ENCODE measurements around the gene SLC1A5.
"Not testable (repeated sequence)": the region's sequence is repeated elsewhere in the genome, so short reads cannot be mapped to it uniquely, and the experiment has no call there.

SLC1A5 gene

DNA sequence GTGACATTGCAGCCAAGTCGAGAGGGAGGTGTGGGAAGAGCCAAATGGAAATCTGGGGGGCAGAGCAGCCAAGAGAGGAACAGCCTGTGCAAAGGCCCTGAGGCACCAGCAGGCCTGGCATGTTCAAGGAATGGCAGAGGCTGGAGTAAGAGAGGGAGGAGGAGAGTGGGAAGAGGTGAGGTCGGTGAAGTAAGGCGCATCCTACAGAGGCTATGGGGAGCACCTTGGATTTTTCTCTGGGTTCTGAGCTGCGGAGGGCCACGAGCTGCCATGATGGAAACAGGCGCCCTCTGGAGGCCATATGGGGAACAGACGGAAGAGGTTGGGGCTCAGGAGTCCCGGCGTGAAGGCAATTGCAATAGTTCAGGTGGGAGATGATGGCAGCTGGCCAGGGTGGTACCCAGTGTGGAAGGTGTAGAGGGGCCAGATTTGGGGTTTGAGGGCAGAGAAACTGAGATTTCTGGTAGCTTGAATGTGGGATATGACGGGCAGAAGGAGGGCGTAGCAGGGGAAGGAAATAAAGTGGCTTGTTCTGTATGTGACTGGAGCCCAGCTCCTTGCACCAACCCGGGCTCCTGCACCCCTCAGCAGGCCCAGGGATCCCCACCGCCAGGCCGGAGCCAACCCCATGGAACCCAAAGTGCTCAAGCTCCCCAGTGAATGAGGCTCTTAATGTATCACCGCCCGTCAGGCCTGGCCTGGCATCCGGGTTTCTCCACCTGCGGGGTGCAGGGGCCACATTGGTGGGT, 21.7 kb downstream of the SLC1A5 start:
- DNase-seq, result peak in 2 of 4 experiments; percentile 14 to 31

DNA sequence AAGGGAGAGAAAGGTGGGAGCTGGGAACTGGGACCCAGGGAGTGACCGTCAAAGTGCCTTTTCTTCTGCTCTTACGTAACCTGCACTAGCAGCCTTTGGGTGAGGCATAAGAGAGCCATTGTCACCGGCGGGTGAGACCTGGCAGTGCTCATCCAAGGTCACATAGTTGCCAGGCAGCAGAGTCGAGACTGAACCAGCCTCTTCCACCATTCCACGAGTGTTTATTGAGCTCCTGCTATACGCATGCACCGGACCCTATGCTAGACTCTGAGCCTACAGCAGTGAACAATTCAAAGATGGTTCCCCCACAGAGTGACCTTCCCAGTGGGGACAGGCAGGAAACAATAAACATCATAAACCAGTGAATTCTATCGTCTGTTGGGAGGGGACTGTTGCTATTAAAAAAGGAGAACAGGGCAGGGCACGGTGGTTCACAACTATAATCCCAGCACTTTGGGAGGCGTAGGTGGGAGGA, 23.5 kb downstream of the SLC1A5 start:
- DNase-seq, result no peak

DNA sequence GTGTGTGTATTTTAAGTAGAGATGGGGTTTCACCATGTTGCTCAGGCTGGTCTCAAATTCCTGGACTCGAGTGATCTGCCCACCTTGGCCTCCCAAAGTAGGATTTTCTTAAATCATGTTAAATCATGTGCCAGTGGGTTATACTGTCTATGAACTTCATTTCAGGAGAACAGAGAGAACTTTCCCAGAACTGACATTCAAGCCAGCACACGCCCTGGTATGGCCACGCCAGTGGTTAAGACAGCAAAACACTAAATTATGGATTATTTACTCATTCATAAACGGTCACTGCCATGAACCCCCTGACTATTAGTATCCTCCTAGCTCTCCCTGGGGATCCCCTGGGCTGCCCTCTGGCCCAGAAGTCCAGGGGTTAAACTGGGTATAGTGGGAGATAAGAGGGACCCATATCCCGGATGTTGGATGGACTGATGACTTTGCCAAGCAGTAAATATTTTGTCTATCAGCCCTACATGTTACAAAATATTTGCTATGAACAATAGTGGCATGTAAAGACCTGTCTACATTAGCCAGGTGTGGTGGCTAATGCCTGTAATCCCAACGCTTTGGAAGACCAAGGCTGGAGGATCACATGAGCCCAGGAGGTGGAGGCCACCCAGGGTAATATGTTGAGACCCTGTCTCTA, 26.0 kb downstream of the SLC1A5 start:
- no peak for DNase-seq

DNA sequence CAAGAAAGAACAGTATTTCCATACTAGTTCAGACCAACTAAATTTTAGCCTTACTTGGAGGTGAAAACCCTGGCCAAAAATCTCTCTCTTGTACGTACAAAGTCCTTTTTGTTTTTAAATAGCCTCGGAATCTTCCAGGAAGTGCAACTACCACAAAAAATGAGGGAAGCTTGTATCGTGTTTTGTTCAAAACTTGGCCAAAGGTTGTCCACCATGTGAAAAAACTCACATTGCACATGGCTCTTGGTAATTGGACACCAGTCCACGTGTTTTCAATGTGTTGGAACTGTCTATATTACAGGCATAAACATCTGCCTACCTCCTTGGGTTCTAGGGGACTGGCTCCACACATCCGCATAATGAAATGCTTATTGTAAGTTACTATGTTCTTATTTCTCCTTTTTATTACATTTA, 27.0 kb downstream of the SLC1A5 start:
- no peak for DNase-seq

DNA sequence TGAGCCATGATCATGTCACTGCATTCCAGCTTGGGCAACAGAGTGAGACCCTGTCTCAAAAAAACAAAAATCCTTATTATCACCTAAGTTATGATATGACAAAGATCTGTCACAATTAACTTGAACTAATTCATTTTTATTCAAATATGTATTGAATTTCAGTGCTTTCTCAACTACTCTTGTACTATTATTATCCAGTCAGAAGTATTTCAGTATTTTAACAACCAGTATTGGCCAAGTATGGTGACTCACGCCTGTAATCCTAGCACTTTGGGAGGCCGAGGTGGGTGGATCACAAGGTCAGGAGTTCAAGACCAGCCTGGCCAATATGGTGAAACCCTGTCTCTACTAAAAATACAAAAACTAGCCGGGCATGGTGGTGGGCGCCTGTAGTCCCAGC, 27.5 kb downstream of the SLC1A5 start:
- DNase-seq, result not testable (repeated sequence)

DNA sequence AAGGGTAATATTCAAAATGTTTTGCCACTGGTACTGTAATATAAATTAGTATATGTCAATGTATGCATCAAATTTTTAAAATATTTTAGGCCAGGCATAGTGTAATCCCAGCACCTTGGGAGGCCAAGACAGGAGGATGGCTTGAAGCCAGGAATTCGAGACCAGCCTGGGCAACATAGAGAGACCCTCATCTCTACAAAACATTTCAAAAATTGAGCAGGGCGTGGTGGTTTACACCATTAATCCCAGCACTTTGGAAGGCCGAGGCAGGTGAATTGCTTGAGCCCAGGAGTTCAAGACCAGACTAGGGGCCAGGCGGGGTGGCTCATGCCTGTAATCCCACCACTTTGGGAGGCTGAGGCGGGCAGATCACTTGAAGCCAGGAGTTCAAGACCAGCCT, 28.0 kb downstream of the SLC1A5 start:
- DNase-seq, result no peak

DNA sequence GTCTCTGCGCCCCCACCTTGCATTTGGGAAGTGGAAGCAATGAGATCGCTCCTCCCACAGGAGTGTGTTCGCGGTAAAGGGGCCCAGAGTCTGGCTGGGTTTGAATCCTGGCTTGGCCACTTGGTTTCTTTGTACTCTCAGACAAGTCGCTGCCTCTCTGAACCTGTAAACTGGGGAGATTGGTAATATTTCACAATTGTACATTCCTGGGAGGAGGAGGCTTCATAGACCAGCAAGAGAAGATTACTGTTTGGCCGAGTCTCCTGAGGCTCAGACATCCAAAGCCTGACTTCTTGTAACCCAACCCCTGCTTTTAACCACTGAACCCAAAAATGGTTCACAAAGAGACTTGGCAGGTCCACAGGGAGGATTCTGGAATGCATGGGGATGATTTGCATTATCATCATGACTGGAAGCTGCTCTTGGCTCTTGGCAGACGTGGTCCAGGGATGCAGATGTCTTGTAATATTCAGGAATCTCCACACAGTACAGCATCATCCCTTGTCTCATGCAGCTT, 28.5 kb downstream of the SLC1A5 start:
- DNase-seq, result no peak

DNA sequence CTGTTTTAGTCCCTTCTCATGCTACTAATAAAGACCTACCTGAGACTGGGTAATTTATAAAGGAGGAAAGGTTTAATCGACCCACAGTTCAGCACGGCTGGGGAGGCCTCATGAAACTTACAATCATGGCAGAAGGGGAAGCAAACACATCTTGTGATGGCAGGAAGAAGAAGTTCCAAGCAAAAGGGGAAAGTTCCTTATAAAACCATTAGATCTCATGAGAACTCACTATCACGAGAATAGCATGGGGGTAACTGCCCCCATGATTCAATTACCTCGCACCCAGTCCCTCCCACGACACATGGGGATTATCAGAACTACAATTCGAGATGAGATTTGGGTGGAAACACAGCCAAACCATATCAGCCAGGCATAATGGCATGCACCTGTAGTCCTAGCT, 29.2 kb downstream of the SLC1A5 start:
- DNase-seq, result no peak

DNA sequence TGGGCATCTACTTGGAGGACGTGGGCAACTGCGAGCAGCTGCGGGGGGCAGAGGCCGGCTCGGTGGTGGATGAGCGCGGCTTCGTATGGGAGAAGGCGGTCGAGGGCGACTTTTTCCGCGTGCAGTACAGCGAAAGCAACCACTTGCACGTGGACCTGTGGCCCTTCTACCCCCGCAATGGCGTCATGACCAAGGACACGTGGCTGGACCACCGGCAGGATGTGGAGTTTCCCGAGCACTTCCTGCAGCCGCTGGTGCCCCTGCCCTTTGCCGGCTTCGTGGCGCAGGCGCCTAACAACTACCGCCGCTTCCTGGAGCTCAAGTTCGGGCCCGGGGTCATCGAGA, 31.9 kb downstream of the SLC1A5 start:
- DNase-seq, result no peak

DNA sequence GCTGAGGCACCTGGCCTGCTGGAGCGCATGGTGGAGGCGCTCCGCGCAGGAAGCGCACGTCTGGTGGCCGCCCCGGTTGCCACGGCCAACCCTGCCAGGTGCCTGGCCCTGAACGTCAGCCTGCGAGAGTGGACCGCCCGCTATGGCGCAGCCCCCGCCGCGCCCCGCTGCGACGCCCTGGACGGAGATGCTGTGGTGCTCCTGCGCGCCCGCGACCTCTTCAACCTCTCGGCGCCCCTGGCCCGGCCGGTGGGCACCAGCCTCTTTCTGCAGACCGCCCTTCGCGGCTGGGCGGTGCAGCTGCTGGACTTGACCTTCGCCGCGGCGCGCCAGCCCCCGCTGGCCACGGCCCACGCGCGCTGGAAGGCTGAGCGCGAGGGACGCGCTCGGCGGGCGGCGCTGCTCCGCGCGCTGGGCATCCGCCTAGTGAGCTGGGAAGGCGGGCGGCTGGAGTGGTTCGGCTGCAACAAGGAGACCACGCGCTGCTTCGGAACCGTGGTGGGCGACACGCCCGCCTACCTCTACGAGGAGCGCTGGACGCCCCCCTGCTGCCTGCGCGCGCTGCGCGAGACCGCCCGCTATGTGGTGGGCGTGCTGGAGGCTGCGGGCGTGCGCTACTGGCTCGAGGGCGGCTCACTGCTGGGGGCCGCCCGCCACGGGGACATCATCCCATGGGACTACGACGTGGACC, 32.4 kb downstream of the SLC1A5 start:
- no peak for DNase-seq

DNA sequence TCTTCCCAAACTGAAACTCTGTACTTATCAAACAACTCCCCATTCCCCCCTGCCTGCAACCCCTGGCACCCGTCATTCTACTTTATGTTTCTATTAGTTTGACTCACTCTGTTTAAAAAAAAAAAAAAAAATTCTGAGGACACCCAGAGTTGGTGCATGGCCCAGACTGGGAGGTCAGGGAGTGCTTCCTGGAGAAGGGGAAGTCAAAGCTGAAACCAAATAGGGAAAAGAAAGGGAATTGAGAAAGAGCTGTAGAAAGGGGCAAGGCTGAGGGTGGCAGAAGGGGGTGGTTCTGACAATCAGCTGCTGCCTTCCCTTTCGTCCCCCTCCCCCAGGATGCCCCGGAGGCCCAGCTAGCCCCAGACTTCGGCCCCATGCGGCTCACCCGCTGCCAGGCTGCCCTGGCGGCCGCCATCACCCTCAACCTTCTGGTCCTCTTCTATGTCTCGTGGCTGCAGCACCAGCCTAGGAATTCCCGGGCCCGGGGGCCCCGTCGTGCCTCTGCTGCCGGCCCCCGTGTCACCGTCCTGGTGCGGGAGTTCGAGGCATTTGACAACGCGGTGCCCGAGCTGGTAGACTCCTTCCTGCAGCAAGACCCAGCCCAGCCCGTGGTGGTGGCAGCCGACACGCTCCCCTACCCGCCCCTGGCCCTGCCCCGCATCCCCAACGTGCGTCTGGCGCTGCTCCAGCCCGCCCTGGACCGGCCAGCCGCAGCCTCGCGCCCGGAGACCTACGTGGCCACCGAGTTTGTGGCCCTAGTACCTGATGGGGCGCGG, 33.1 kb downstream of the SLC1A5 start:
- no peak for DNase-seq

DNA sequence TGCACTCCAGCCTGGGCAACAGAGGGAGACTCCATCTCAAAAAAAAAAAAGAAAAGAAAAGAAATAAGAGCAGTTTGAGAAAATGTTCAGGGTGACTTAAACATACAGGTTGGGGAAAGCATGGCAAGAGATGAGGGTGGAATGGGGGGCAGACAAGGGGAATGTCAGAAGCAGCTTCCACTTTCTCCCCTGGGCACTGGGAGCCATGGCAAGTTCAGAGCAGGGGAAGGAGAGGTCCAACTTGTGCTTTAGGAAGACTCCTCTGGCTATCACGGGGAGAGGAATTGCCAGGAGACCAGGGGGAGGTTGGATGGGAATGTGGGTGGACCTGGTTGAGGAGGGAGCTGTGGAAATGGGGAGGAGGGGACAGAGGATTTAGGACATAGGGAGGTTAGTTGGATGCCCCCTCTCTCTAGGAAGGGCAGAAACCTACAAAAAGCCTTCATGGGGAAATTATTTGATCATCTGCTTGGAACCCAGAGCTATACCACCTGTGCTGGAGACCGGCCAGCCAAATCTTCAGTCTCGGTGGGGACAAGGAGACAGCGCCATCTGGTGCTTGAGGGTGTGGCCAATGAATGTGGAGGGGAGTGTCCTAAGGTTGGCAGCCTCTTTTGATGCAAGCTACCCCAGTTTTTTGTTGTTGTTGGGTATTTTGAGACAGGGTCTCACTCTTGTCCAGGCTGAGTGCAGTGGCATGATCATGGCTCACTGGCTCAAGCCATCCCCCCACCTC, 34.8 kb downstream of the SLC1A5 start:
- DNase-seq, result peak in 3 of 4 experiments; percentile 12 to 53 (median 43)

DNA sequence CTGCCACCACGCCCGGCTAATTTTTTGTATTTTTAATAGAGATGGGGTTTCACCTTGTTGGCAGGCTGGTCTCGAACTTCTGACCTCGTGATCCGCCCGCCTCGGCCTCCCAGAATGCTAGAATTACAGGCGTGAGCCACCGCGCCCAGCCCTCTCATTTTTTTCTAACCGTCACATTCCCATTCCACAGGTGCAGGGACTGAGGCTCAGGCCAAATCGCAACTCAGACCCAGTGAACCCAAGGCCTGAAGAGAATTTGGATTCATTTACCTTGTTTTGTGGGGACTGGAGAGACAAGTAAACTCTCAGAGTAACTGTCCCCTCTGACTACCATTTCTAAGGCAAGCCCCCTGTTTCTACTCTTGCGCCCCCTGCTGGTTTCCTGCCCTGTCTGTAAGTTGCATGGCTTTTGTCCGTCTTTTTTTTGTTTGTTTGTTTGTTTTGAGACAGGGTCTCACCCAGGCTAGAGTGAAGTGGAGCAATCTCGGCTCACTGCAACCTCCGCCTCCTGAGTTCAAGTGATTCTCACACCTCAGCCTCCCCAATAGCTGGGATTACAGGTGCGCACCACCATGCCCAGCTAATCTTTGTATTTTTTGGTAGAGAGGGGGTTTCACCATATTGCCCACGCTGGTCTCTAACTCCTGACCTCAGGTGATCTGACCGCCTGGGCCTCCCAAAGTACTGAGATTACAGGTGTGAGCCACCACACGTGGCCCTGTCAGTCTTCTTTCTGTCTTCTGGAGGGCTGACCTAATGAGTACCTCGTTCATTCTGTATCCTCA, 39.9 kb downstream of the SLC1A5 start:
- DNase-seq, result peak in 3 of 4 experiments; percentile 53 to 66 (median 60)

DNA sequence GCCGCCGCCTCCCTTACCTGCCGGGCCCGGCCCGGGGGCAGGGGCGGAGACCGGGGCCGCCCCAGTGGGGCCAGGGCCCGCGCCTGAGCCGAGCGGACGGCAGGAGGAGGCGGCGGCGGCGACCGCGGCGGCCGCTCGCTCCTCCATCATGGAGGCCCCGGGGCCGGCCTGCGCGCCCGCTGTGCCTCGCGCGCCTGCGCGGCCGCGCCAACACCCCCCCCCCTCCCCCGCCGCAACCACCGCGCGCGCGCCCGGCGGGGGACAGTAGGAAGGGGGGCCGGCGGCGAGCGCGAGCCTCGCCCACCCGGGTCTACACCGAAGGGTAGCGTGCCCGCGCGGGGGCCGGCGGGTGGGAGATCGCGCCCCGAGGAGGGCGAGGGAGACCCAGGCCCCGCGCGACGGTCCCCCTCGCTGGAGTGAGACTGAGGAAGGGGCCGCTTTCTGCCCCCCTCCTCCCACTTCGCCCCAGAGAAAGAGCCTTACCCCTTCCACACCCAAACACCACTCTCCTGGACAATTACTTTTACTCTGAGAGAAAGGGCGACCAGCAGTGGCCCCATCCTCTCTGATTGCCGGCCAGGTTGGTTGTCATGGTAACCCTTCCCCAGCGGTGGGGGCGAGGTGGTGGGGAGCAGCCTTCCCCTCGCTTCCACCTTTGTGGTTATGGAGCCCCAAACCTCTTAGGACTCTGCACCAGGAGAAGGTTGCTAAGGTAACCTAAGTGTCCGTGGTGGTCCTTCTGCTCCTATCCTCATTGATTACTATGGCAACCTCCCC, 41.9 kb downstream of the SLC1A5 start, which contains the start of gene STRN4:
Gene STRN4, minus strand, starts transcription at position 170 of the 777 bp plus-strand sequence. Its CDS starts 20 bp downstream, at position 150.
- peak in 2 of 4 experiments; percentile 34 to 64 for DNase-seq

DNA sequence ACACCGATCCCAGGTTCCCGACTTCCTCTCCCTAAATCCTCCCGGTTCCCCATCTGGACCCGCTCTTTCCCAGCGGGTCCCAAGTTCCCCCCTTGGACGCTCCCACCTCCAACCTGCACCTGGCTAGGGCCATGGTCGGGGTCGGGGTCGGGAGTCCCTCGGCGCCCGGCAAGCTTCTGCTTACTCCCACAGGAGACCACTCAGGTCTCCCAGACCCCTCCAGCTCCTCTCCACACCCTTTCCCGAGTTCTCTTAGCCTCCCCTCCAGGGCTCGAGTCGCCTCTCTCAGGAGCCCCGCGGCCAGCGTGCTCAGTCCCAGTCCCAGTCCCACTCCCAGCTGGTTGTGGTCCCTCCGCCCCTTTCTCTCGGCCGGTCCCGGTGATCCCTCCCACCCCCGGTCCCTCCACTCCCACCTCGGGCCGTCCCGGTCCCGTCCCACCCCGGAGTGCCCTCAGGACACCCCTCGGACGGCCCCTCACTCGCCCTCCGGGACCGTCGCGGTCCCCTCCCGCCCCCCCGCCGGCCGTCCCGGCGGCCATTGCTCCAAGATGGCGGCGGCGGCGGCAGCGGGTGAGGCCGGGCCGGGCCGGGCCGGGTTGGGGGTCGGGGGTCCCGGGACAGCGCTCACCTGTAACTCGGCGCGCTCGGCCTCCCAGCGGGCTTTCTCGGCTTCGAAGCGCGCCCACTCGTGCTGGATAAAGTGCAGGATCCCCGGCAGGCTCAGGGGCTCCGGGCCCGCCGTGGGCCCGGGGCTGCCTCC, 42.7 kb downstream of the SLC1A5 start, which contains the start of gene FKRP:
Gene FKRP, plus strand, starts transcription at position 537 of the 760 bp plus-strand sequence. CDS start 9,394 bp downstream, outside the sequence.
- DNase-seq, result peak in 1 of 4 experiments; percentile 32

DNA sequence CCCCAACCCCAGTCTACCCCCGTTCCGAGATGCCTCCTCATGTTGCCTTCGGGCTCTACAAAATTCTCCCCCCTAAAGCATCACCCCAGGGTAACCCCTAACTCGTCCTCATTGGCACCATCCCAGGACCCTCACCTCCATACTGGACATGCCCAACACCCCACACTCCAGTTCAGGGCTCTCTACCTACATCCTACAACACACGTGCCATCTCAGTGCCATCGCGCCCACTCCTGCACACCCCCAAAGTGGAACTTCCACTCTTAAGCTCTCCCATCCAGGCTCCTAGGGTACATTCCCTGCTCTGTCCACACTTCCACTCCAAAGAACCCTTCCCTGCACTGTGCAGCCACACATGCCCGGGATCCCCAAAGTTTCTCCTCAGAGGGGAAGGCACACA, 43.4 kb downstream of the SLC1A5 start:
- no peak for DNase-seq

DNA sequence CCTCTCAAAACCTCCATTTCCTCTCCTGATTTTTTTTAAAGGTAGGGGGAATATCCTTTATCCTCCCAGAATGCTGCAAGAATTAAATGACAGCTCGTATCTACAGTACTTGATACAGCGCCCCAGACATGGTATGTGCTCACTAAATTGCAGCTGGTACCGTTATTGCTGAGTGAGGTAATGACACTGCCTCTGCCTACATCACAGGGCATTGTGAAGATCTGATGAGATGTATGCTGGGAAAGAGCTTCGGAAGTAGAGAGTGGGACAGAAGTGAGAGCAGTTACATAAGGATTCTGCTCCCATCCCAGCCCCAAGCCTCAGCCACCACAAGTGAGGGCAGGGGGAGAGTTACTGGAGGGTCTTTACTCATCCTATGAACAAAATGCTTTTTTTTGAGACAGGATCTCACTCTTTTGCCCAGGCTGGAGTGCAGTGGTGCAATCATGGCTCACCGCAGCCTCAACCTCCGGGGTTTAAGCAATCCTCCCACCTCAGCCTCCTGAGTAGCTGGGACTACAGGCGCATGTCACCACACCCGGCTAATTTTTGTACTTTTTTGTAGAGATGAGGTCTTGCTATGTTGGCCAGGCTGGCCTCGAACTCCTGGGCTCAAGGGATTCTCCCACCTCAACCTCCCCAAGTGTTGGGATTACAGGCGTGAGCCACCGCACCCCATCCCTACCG, 44.2 kb downstream of the SLC1A5 start:
- DNase-seq, result no peak

DNA sequence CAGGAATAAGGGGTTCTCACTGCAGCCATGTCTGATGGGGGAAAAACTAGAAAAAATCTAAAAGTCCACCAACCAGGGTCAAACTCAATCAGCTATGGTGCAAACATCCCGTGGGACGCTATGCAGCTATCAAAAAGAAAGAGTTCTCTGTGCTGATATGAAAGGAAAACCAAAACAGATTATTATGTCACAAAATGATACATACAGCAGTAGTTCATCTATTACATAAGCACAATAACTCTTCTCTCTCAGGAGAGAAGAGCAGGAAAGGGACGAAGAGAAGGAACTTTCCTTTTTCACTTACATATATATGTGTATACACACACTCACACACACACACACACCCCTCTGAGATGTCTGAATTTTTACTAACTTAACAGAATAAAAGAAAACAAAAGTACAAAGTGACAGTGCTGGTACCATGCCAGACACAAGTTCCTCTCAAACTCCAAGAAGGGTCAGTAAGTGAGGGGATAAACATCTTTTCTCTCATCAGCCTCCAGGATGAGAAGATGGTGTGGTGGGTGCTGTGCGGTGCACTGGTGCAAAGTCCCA, 45.4 kb downstream of the SLC1A5 start:
- no peak for DNase-seq

Measured in activated naive CD4-positive, alpha-beta T cell (primary cell).